ENCODE results near the gene ZDHHC11B. TPM values are rescaled to one million over a fixed set of nuclear protein-coding genes. Genes with fewer than 3 reads are reported as not detected.

ZDHHC11B gene
- total RNA-seq, 1 experiment from 2014 or later = 3.8 TPM

- TF ChIP-seq SIN3A (IDR thresholded peaks at IDR 0.05; ENCODE audit: low read depth) = no peak
- TF ChIP-seq, protein P1, sequence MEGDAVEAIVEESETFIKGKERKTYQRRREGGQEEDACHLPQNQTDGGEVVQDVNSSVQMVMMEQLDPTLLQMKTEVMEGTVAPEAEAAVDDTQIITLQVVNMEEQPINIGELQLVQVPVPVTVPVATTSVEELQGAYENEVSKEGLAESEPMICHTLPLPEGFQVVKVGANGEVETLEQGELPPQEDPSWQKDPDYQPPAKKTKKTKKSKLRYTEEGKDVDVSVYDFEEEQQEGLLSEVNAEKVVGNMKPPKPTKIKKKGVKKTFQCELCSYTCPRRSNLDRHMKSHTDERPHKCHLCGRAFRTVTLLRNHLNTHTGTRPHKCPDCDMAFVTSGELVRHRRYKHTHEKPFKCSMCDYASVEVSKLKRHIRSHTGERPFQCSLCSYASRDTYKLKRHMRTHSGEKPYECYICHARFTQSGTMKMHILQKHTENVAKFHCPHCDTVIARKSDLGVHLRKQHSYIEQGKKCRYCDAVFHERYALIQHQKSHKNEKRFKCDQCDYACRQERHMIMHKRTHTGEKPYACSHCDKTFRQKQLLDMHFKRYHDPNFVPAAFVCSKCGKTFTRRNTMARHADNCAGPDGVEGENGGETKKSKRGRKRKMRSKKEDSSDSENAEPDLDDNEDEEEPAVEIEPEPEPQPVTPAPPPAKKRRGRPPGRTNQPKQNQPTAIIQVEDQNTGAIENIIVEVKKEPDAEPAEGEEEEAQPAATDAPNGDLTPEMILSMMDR (IDR thresholded peaks at IDR 0.05 in 2 of 3, conservative IDR thresholded peaks at IDR 0.05 in 1 of 3; ENCODE audit: borderline replicate concordance in 1 of 3, insufficient read depth in 1 of 3, low read depth in 2 of 3, low read length in 2 of 3) = no peak
- TF ChIP-seq, protein P2, sequence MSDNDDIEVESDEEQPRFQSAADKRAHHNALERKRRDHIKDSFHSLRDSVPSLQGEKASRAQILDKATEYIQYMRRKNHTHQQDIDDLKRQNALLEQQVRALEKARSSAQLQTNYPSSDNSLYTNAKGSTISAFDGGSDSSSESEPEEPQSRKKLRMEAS (IDR thresholded peaks at IDR 0.05) = no peak
- TF ChIP-seq RAD21 (IDR thresholded peaks at IDR 0.05; ENCODE audit: low read depth) = no peak
- no peak for TF ChIP-seq SRF (IDR thresholded peaks at IDR 0.05; ENCODE audit: low read depth)
- no peak for TF ChIP-seq EZH2phosphoT487 (IDR thresholded peaks at IDR 0.05; ENCODE audit: borderline replicate concordance)
- TF ChIP-seq ZNF274 (IDR thresholded peaks at IDR 0.05; ENCODE audit: low read depth, low read length) = no peak
- no peak for TF ChIP-seq SP1 (IDR thresholded peaks at IDR 0.05; ENCODE audit: low read depth)
- DNase-seq (ENCODE audit: low read depth, low spot score) (no peak), ATAC-seq (no peak)
- Histone ChIP-seq H3K9me3 (ENCODE audit: control insufficient read depth in 1 of 2, insufficient read depth in 1 of 2, low read depth in 1 of 2, low read length in 2 of 2) (no peaks in the 10 kb centered on the region), H3K36me3 (ENCODE audit: control insufficient read depth in 1 of 2, insufficient read depth in 2 of 2, low read length in 2 of 2) (peaks cover 9 to 32% of the 10 kb centered on the region in 2 experiments; a peak in 3 of 4 replicates), H3K27me3 (ENCODE audit: insufficient read depth, low read length) (no peaks in the 10 kb centered on the region), H3K79me2 (ENCODE audit: insufficient read depth, low read length) (no peaks in the 10 kb centered on the region), H3K4me2 (ENCODE audit: low read length) (no peak overlapping the region), H3K4me1 (ENCODE audit: control insufficient read depth in 1 of 2, insufficient read depth in 2 of 2, low read length in 2 of 2) (peaks cover 9 to 36% of the 10 kb centered on the region in 2 experiments), H3K9me2 (ENCODE audit: insufficient read depth) (no peaks in the 10 kb centered on the region), H3K4me3 (replicated peaks in 1 of 2; ENCODE audit: low read depth in 1 of 2, low read length in 2 of 2) (no peak overlapping the region), H4K20me1 (ENCODE audit: insufficient read depth) (no peaks in the 10 kb centered on the region), H2AFZ (ENCODE audit: low read depth, low read length, poor library complexity, severe bottlenecking) (no peak overlapping the region), H3K9ac (ENCODE audit: low read length) (no peak overlapping the region), H3K27ac (ENCODE audit: low read depth, low read length) (no peak overlapping the region)
- no TSS peak for BruUV-seq (replicated peaks)
- CTCF ChIA-PET = no interaction called here
- POLR2A ChIA-PET = no interaction called here
- intact Hi-C loops (cut with micrococcal nuclease) = no loop called here
- RAD21 ChIA-PET (ENCODE audit: low non-redundant PET in 1 of 2, low total read pairs in 2 of 2, uncharacterized antibody in 2 of 2, unreplicated experiment in 2 of 2) = no interaction called here
Measured at GRCh38 chr5:660491-661030, 124.0 kb downstream of the ZDHHC11B start.

Other genes starting within 250 kb of the ZDHHC11B start
- gene CEP72, start 172.4 kb downstream of the ZDHHC11B start, total RNA-seq (2021; ENCODE audit: unreplicated experiment) = 25.6 TPM
- gene TPPP, start 91.4 kb downstream of the ZDHHC11B start, total RNA-seq (2021; ENCODE audit: unreplicated experiment) = 3.9 TPM
- gene ZDHHC11, start 66.3 kb upstream of the ZDHHC11B start, total RNA-seq (2021; ENCODE audit: unreplicated experiment) = 17.0 TPM
- 54.6 TPM for gene BRD9, start 108.1 kb upstream of the ZDHHC11B start, total RNA-seq (2021; ENCODE audit: unreplicated experiment)
- gene TRIP13, start 108.2 kb upstream of the ZDHHC11B start, total RNA-seq (2021; ENCODE audit: unreplicated experiment) = 45.0 TPM
- gene NKD2, start 224.1 kb upstream of the ZDHHC11B start, total RNA-seq (2021; ENCODE audit: unreplicated experiment) = 20.4 TPM

Data from HCT116 (cell line).